IMR-90 (cell line): Measurements from ENCODE around the gene ARHGEF1. TPM values are rescaled to one million over a fixed set of nuclear protein-coding genes. Genes with fewer than 3 reads are reported as not detected.

ENCODE experiments used
- ATAC-seq: fragments of 200-7000 bp; cut with Tn5 transposase; 2 replicates; pipeline ENCODE4 v1.9.1; 2020; ENCODE audit warnings: low read depth, mild to moderate bottlenecking, moderate library complexity
- BruUV-seq: library from RNA; stranded (reverse); fragments of 400-500 nt; replicated peaks from 2 replicates; lab custom pipeline; 2021; lab: Mats Ljungman, UMichigan
- CTCF ChIA-PET: fragments of 300-600 bp; formaldehyde crosslinking; extraction: SDS; loops from one replicate; lab custom pipeline; 2021; ENCODE audit warnings: antibody characterized with exemption; lab: Yijun Ruan, JAX
- POLR2A ChIA-PET: fragments of 300-600 bp; sonication (Branson Sonifier 250); formaldehyde crosslinking; loops from one replicate; lab custom pipeline; 2022; ENCODE audit warnings: antibody characterized with exemption; ENCODE audit not compliant: unreplicated experiment; lab: Charles Lee
- DNase-seq: peaks from one replicate; pipeline ENCODE4 v3.0.0; 2013
- H2AFZ ChIP-seq: replicated peaks from 2 replicates; pipeline ENCODE3; 2013; ENCODE audit warnings: low read length, mild to moderate bottlenecking; ENCODE audit not compliant: poor library complexity
- H2AK5ac ChIP-seq: 2 replicates; pipeline ENCODE4 v1.6.1; 2013; ENCODE audit warnings: low read depth, low read length, inconsistent platforms
- H2AK9ac ChIP-seq: replicated peaks from 2 replicates; pipeline ENCODE3; 2013; ENCODE audit warnings: mild to moderate bottlenecking, low read depth, low read length, moderate library complexity; ENCODE audit not compliant: poor library complexity
- H2BK120ac ChIP-seq: 2 replicates; pipeline ENCODE4 v1.6.1; 2013; ENCODE audit warnings: low read depth, low read length, inconsistent platforms
- H2BK15ac ChIP-seq: 3 replicates; pipeline ENCODE4 v1.6.1; 2013; ENCODE audit warnings: low read depth, low read length, inconsistent platforms
- H2BK20ac ChIP-seq: 2 replicates; pipeline ENCODE4 v1.6.1; 2013; ENCODE audit warnings: low read depth, mild to moderate bottlenecking, inconsistent platforms, low read length, moderate library complexity
- H2BK5ac ChIP-seq: 2 replicates; pipeline ENCODE4 v1.6.1; 2013; ENCODE audit warnings: mild to moderate bottlenecking, low read depth, low read length, inconsistent platforms; ENCODE audit not compliant: poor library complexity, severe bottlenecking
- H3K14ac ChIP-seq: replicated peaks from 2 replicates; pipeline ENCODE4 v1.6.1; 2013; ENCODE audit warnings: low read depth, low read length, inconsistent platforms
- H3K18ac ChIP-seq: 2 replicates; pipeline ENCODE4 v1.6.1; 2013; ENCODE audit warnings: low read depth, low read length, control low read depth
- H3K23ac ChIP-seq: 2 replicates; pipeline ENCODE4 v1.6.1; 2013; ENCODE audit warnings: low read depth, low read length, inconsistent platforms
- H3K27ac ChIP-seq: 2 replicates; pipeline ENCODE4 v1.5.1; 2013; ENCODE audit warnings: mild to moderate bottlenecking, control low read depth, low read length; ENCODE audit not compliant: insufficient read depth
- H3K27me3 ChIP-seq: 2 replicates; pipeline ENCODE4 v1.6.1; 2013; ENCODE audit warnings: low read length; ENCODE audit not compliant: control insufficient read depth, insufficient read depth
- H3K36me3 ChIP-seq: 2 replicates; pipeline ENCODE4 v1.6.1; 2013; ENCODE audit warnings: low read length, mixed read lengths; ENCODE audit not compliant: control insufficient read depth, insufficient read depth
- H3K4ac ChIP-seq: 2 replicates; pipeline ENCODE4 v1.6.1; 2013; ENCODE audit warnings: low read depth, low read length, inconsistent platforms
- H3K4me1 ChIP-seq: 2 replicates; pipeline ENCODE4 v1.6.1; 2013; ENCODE audit warnings: low read length, mixed read lengths; ENCODE audit not compliant: control insufficient read depth, insufficient read depth
- H3K4me2 ChIP-seq: 2 replicates; pipeline ENCODE4 v1.6.1; 2013; ENCODE audit warnings: low read depth, mild to moderate bottlenecking, control low read depth, low read length, moderate library complexity
- H3K4me3 ChIP-seq: 2 replicates; pipeline ENCODE4 v1.5.1; 2013; ENCODE audit warnings: low read depth, mild to moderate bottlenecking, control low read depth, low read length, moderate library complexity; ENCODE audit not compliant: insufficient read depth
- H3K56ac ChIP-seq: 2 replicates; pipeline ENCODE4 v1.6.1; 2013; ENCODE audit warnings: low read length, inconsistent platforms; ENCODE audit not compliant: insufficient read depth; ENCODE audit errors: extremely low read depth
- H3K79me1 ChIP-seq, 2 experiments: 2 replicates each; pipeline ENCODE4 v1.6.1; 2013; ENCODE audit warnings: low read length in 2 of 2, inconsistent platforms in 1 of 2, low read depth in 1 of 2
- H3K9ac ChIP-seq: 2 replicates; pipeline ENCODE4 v1.6.1; 2013; ENCODE audit warnings: low read depth, low read length, control low read depth
- H3K9me1 ChIP-seq: 2 replicates; pipeline ENCODE4 v1.6.1; 2013; ENCODE audit warnings: low read length, inconsistent platforms; ENCODE audit not compliant: insufficient read depth
- H3K9me3 ChIP-seq: 2 replicates; pipeline ENCODE4 v1.6.1; 2013; ENCODE audit warnings: low read length; ENCODE audit not compliant: control insufficient read depth, insufficient read depth
- H4K20me1 ChIP-seq: 2 replicates; pipeline ENCODE4 v1.6.1; 2013; ENCODE audit warnings: low read length, inconsistent platforms; ENCODE audit not compliant: insufficient read depth
- H4K5ac ChIP-seq: 2 replicates; pipeline ENCODE4 v1.6.1; 2013; ENCODE audit warnings: mild to moderate bottlenecking, low read depth, low read length, control low read depth
- H4K8ac ChIP-seq, 2 experiments: 2 replicates each; pipeline ENCODE4 v1.6.1; 2013; ENCODE audit warnings: low read depth in 2 of 2, low read length in 2 of 2, control low read depth in 1 of 2, inconsistent platforms in 1 of 2
- H4K91ac ChIP-seq: 2 replicates; pipeline ENCODE4 v1.6.1; 2013; ENCODE audit warnings: low read depth, low read length, inconsistent platforms; ENCODE audit not compliant: insufficient read depth
- CHD1 ChIP-seq: IDR thresholded peaks from 2 replicates; pipeline ENCODE4 v1.6.1; 2012; ENCODE audit warnings: low read depth, low read length, improper control_type of control experiment
- MAZ ChIP-seq: IDR thresholded peaks from 2 replicates; pipeline ENCODE4 v1.6.1; 2012; ENCODE audit warnings: low read depth, mild to moderate bottlenecking, low read length, improper control_type of control experiment, moderate library complexity, borderline replicate concordance
- MXI1 ChIP-seq: IDR thresholded peaks from 2 replicates; pipeline ENCODE4 v1.6.1; 2012; ENCODE audit warnings: low read depth, mild to moderate bottlenecking, low read length, moderate library complexity, borderline replicate concordance
- WGBS, 2 experiments: methylation state at CpG; one replicate each; pipeline versions ENCODE4 v1.1.5 to v1.1.7; 2013; ENCODE audit warnings: missing lambda C conversion rate in 2 of 2; ENCODE audit not compliant: insufficient read length in 1 of 2; ENCODE audit errors: extremely low coverage in 2 of 2; 5-methylcytosine and 5-hydroxymethylcytosine counted together
- dilution Hi-C: fragments of 300-500 bp; cut with HindIII; formaldehyde crosslinking; loops from one replicate; pipeline ENCODE4 v1.14.3; 2018; ENCODE audit warnings: low sequenced_read_pairs; ENCODE audit not compliant: unreplicated experiment
- in situ Hi-C: fragments of 300-500 bp; cut with MboI; formaldehyde crosslinking; loops from 3 replicates; pipeline ENCODE4 v1.14.3; 2019; ENCODE audit warnings: low sequenced_read_pairs, inconsistent platforms, mixed read lengths
- intact Hi-C: fragments of 100-400 bp; cut with micrococcal nuclease; formaldehyde crosslinking; loops from 2 replicates; pipeline ENCODE4 v1.10.0; 2022
- polyA plus RNA-seq, 3 experiments: library from polyadenylated mRNA; depleted of rRNA; stranded (reverse); fragments of >200 nt; gene quantifications; 2 replicates each; pipeline ENCODE4 v1.2.3, GENCODE V29; 2012; ENCODE audit warnings: low replicate concordance in 1 of 3
- total RNA-seq: library from RNA; depleted of rRNA; stranded (reverse); fragments of >200 nt; gene quantifications from 2 replicates; pipeline ENCODE4 v1.2.3, GENCODE V29; 2012
- TF ChIP-seq, protein P1 (sequence below): fragments of 150-350 bp; IDR thresholded peaks from 2 replicates; pipeline ENCODE4 v1.6.1; 2017; ENCODE audit warnings: mild to moderate bottlenecking, antibody characterized with exemption, low read length, low read depth
- TF ChIP-seq, protein P2 (sequence below): fragments of 150-350 bp; IDR thresholded peaks from 2 replicates; pipeline ENCODE4 v1.6.1; 2016; ENCODE audit warnings: low read depth, mild to moderate bottlenecking, low read length, moderate library complexity, borderline replicate concordance

The ARHGEF1 gene
- total and polyA plus RNA-seq, 2 of the 4 experiments (the other 2 are of a cell fraction) = 11.5 to 47.1 TPM

DNA sequence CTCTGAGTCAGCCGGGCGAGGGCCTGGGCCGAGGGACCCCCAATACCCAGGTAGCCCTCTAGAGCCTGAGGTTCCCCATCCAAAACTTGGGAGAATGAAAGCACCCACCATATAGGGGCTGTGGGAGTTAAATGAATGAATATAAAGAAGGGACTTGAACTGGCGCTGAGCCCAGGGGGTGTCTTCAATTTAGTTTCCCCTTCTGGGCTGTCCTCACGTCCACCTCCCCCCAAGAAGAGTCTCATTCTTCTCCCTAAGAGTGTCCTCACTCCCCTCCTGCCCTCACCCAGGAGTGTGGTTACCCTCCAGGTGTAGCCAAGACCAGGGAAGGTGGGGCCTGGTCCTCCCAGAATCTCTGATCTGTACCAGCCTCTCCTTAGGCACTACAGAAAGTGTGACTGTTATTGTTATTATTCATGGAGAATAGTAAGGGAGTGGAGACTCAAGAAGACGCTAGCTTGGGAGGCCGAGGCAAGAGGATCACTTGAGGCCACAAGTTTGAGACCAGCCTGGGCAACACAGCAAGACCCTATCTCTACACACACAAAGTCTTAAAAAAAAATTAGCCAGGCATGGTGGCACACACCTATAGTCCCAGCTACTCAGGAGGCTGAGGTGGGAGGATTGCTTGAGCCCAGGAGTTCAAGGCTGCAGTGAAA, 3.2 kb upstream of the ARHGEF1 start:
- Histone ChIP-seq H3K36me3 (no peaks in the 10 kb centered on the region), H3K4me2 (no peak overlapping the region), H3K79me1 (peaks cover 12 to 13% of the 10 kb centered on the region in 2 experiments; a peak in 3 of 4 replicates), H2AK5ac (no peak overlapping the region), H4K5ac (no peak overlapping the region), H2AFZ (no peak overlapping the region), H3K56ac (no peak overlapping the region), H2BK120ac (no peak overlapping the region), H3K4me3 (no peak overlapping the region), H2BK5ac (no peak overlapping the region), H2AK9ac (no peak overlapping the region), H3K4me1 (peaks cover 2% of the 10 kb centered on the region), H3K9me3 (no peaks in the 10 kb centered on the region), H2BK15ac (no peak overlapping the region), H3K23ac (no peak overlapping the region), H3K14ac (no peak overlapping the region), H3K9me1 (peaks cover 3% of the 10 kb centered on the region; the same call in 1 of the 2 replicates), H4K91ac (no peak overlapping the region), H2BK20ac (no peak overlapping the region), H4K20me1 (0 out of 2 replicates have a peak, but pooled peaks cover 3% of the 10 kb centered on the region), H3K18ac (no peak overlapping the region), H4K8ac (no peak overlapping the region), H3K4ac (no peak overlapping the region), H3K27ac (no peak overlapping the region), H3K27me3 (peaks cover 15% of the 10 kb centered on the region; the same call in 1 of the 2 replicates), H3K9ac (no peak overlapping the region)
- POLR2A ChIA-PET = no interaction called here
- no CpG with 5 or more reads among the region's 7 CpGs for WGBS, 2 experiments
- in situ Hi-C loops (loop anchor here (5.0 kb wide), 1 partner anchor 68 kb away; no protein-coding TSS in a partner anchor), dilution Hi-C loops (no loop called here), intact Hi-C loops (loop anchor here (5.0 to 10.0 kb wide), 2 partner anchors 53 to 155 kb away; no protein-coding TSS in a partner anchor)
- no TSS peak for BruUV-seq
- ATAC-seq = no peak
- TF ChIP-seq MAZ = no peak
- TF ChIP-seq CHD1 = no peak
- TF ChIP-seq, protein P1, sequence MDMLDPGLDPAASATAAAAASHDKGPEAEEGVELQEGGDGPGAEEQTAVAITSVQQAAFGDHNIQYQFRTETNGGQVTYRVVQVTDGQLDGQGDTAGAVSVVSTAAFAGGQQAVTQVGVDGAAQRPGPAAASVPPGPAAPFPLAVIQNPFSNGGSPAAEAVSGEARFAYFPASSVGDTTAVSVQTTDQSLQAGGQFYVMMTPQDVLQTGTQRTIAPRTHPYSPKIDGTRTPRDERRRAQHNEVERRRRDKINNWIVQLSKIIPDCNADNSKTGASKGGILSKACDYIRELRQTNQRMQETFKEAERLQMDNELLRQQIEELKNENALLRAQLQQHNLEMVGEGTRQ = no peak
- TF ChIP-seq, protein P2, sequence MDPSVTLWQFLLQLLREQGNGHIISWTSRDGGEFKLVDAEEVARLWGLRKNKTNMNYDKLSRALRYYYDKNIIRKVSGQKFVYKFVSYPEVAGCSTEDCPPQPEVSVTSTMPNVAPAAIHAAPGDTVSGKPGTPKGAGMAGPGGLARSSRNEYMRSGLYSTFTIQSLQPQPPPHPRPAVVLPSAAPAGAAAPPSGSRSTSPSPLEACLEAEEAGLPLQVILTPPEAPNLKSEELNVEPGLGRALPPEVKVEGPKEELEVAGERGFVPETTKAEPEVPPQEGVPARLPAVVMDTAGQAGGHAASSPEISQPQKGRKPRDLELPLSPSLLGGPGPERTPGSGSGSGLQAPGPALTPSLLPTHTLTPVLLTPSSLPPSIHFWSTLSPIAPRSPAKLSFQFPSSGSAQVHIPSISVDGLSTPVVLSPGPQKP = no peak
- TF ChIP-seq MXI1 = no peak
- DNase-seq = no peak
- CTCF ChIA-PET = no interaction called here
